ENCODE measurements around the gene CHAT.

GRCh38 chr10:49686651-49687050, 72.8 kb downstream of the CHAT start:
- TF ChIP-seq CTCF (IDR thresholded peaks at IDR 0.05 in 8 of 11, conservative IDR thresholded peaks at IDR 0.05 in 3 of 11) (no peak), POLR2AphosphoS5 (IDR thresholded peaks at IDR 0.05) (no peak), POLR2A (IDR thresholded peaks at IDR 0.05) (no peak)

Data from spleen (tissue), 7 donors.